GM10248 (cell line): ENCODE results near the gene CDKAL1.

Experiments used
- CTCF ChIA-PET: fragments of 300-600 bp; sonication (Branson Sonifier 250); formaldehyde crosslinking; extraction: SDS; loops from one replicate; lab custom pipeline; 2021; ENCODE audit warnings: antibody characterized with exemption; lab: Yijun Ruan, JAX
- POLR2A ChIA-PET: fragments of 350-650 bp; sonication (Branson Sonifier 250); formaldehyde crosslinking; extraction: SDS; loops from one replicate; lab custom pipeline; 2020; ENCODE audit warnings: antibody characterized with exemption; lab: Yijun Ruan, JAX
- DNase-seq: peaks from one replicate; pipeline ENCODE4 v3.0.0; 2012; ENCODE audit errors: extremely low spot score
- TF ChIP-seq, protein P1 (sequence below): IDR thresholded peaks from 2 replicates; pipeline ENCODE4 v1.5.1; 2012; ENCODE audit warnings: mild to moderate bottlenecking, low read depth; ENCODE audit errors: extremely low read depth, missing control alignments, control extremely low read depth

CDKAL1 gene

DNA sequence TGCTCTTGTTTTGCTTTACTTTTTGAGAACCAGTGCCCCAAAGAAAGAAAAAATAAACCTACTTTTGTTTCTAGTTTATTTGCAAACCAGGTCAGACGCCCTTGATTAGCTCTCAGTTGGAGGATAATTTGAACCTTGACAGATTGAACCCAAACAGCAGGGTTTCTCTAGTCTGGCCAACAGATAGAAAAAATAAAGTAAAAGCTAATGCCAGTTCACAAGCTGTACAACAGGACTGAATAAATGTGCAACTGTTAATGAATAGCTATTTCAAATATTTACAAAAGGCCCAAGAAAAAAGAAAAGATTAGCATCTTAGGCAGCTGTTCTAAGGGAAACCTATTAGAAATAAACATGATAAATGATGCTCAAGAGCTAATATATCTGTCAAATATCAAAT, 331.8 kb downstream of the CDKAL1 start:
- ChIA-PET POLR2A (no interaction called here), CTCF (interaction anchor here (1.3 to 1.4 kb wide), 2 partner anchors 11 to 19 kb away, joined by 3 to 5 read pairs; no protein-coding TSS in a partner anchor)
- TF ChIP-seq, protein P1, sequence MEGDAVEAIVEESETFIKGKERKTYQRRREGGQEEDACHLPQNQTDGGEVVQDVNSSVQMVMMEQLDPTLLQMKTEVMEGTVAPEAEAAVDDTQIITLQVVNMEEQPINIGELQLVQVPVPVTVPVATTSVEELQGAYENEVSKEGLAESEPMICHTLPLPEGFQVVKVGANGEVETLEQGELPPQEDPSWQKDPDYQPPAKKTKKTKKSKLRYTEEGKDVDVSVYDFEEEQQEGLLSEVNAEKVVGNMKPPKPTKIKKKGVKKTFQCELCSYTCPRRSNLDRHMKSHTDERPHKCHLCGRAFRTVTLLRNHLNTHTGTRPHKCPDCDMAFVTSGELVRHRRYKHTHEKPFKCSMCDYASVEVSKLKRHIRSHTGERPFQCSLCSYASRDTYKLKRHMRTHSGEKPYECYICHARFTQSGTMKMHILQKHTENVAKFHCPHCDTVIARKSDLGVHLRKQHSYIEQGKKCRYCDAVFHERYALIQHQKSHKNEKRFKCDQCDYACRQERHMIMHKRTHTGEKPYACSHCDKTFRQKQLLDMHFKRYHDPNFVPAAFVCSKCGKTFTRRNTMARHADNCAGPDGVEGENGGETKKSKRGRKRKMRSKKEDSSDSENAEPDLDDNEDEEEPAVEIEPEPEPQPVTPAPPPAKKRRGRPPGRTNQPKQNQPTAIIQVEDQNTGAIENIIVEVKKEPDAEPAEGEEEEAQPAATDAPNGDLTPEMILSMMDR: no peak
- no peak for DNase-seq

DNA sequence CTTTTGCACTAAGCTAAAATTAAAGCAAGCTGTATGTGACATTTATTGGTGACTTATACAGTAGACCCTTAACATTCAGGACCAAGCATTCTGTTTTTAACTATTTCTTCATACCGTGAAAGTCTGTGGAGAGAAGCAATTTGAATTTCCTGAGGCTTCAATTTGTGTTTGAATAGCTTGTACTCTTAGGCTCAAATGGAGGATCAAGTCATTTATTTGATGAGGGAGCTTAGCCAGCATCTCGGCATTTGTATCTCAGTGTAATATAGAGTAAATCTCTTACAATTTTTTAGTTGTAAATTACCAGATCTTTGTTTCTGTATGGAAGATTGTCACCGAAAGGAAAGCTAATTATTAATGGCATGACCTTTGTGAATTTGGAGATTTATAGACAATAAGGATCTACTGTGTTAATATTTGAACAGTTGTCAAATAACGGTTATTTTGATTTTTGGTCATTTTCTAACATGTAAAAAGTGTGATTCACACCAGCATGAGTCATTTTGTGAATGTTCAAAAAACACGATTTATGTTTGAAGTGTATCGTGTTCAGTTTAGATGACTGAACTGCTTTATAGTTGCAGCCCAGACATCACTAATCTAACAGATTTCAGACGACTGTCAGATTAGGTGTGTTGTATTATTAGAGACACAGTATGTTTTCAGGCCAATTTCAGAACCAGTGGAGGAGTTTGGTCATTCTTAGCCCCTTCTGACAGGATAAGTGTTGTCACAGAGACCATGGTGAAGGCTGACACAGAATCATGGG, 332.9 kb downstream of the CDKAL1 start:
- TF ChIP-seq, protein P1: no peak
- CTCF ChIA-PET: interaction anchor here (1.2 to 1.4 kb wide), 2 partner anchors 20 to 33 kb away, joined by 3 read pairs; no protein-coding TSS in a partner anchor
- DNase-seq: no peak
- POLR2A ChIA-PET: no interaction called here

DNA sequence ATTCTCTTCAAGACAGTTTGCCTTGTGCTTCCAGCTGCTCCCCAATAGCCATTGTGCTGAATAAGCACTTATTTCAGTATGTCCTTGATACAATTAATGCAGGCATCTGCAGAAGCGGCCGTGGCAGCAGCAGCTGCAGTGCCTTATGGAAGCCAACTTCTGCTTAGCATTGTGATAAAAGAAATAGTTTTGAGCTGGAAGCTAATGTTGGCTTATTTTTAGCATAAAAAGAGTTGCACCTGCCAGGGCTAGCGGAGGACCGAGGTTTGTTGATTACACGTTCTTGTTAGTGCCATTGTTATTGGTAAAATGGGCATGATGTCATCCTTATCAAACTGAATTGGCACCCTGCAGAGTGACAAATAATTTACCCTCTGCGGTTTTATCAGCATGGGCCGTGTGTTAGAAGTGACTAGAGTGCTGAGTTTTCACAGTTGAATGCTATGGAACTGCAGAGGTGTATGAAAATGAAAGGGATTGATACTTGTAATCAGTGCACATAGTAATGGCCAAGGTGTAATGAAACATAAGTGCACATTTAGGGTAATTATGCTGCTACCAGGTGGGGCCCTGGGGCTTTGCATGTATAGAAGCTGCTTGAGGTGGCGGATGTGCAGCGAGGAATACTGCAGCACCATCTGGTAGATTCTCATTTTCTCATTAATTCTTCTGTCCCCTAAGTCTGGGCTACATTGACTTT, 334.3 kb downstream of the CDKAL1 start:
- TF ChIP-seq, protein P1: no peak
- ChIA-PET CTCF (no interaction called here), POLR2A (no interaction called here)
- no peak for DNase-seq

DNA sequence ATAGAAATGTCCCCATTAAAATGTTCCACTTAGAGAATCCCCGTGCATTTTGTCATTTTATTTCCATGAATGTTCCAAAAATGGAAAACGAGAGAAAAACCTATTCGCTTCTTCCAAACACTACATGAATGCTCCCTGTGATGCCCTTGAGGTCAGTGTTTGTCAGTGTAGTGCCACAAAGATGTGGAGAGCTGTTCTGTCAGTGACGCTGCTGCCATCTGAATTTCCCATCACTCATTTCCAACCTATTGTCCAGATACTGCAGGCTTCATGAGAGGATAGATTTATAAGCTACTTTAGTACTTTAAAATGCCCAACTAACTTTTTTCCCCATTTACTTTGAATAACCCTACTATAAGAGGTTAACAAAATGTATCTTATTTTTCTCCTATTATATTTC, 335.8 kb downstream of the CDKAL1 start:
- TF ChIP-seq, protein P1: no peak
- no peak for DNase-seq
- CTCF ChIA-PET: interaction anchor here (0.7 kb wide), 1 partner anchor 10 kb away, joined by 3 read pairs; no protein-coding TSS in a partner anchor
- POLR2A ChIA-PET: no interaction called here

DNA sequence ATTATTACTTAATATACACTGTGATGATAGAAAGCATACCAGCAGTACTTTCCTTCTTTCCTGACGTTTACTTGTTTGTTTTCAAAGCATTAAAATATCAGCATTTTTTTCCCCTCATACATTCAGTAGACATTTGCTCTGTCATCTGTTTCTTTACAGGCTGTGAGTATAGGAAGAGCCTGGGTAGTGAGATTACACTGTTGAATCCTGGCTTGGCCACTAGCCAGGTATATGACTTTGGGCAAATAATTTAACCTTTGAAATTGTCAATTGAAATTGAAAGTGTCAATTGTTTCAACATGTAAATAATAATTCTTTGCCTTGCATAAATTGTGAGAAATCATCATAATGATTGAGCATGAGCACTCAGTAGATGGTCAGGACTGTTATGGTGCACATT, 336.2 kb downstream of the CDKAL1 start:
- TF ChIP-seq, protein P1: no peak
- CTCF ChIA-PET: interaction anchor here (0.7 kb wide), 1 partner anchor 9 kb away, joined by 3 read pairs; no protein-coding TSS in a partner anchor
- POLR2A ChIA-PET: no interaction called here
- DNase-seq: no peak

DNA sequence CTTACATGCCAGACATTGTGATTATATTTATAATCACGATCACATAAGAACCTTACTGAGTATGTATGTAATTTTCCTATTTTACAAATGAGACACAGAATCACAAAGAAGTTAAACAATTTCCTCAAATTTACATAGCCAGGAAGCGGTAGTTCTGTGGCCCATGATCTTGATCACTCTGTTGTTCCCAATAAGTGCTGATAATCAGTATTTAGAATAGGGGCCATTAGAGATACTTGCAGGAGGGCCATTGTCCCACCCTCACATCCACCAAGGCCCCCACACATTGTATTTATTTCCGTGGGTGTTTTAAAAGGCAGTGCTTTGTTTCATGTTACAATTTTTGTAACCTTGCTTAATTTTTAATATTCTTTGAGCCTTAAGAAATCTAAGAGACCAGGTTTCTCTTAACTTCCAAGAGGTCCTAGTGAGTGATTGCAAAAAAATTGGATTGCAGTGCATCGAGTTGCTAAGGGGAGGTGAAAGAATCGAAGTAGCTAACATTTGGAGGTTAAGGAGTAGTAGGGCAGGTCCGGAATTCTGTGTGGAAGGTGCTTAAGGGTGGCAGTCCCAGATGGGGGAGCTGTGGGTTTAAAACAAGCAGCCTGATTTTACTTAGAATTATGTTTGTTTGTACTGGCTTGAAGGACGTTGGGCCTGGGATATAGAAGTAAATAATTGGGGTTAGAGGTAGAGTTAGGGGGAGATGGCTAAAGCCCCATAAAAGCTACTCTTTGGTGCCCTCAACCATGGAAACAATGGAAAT, 339.4 kb downstream of the CDKAL1 start:
- TF ChIP-seq, protein P1: no peak
- ChIA-PET POLR2A (no interaction called here), CTCF (interaction anchor here (1.1 to 1.6 kb wide), 2 partner anchors 11 to 715 kb away, joined by 3 to 5 read pairs; no protein-coding TSS in a partner anchor)
- DNase-seq: no peak
